ENCODE data around the gene PHF2.

The PHF2 gene

DNA sequence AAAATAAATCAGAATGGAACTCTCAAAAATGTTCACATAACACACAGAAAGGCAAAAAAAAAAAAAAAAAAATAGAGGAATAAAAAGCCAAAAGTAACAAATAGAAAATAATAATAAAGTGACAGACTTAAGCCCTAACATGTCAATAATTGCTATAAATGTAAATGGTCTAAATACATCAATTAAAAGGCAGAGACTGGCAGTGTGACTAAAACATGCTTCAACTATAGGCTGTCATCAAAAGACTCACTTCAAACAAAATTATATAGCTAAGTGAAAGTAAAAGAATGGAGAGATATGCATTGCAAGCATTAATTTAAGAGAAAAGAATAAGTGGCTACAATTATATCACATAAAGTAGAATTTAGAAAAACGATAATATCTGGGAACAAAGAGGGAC is 114.2 kb downstream of the PHF2 start:
- no peak overlapping the region for H3K27ac ChIP-seq (ENCODE audit: low read length)
- no peak overlapping the region for H3K4me2 ChIP-seq (ENCODE audit: low read length)
- no peaks in the 10 kb centered on the region for H3K79me2 ChIP-seq (ENCODE audit: low read length)
- TF ChIP-seq, protein P1, sequence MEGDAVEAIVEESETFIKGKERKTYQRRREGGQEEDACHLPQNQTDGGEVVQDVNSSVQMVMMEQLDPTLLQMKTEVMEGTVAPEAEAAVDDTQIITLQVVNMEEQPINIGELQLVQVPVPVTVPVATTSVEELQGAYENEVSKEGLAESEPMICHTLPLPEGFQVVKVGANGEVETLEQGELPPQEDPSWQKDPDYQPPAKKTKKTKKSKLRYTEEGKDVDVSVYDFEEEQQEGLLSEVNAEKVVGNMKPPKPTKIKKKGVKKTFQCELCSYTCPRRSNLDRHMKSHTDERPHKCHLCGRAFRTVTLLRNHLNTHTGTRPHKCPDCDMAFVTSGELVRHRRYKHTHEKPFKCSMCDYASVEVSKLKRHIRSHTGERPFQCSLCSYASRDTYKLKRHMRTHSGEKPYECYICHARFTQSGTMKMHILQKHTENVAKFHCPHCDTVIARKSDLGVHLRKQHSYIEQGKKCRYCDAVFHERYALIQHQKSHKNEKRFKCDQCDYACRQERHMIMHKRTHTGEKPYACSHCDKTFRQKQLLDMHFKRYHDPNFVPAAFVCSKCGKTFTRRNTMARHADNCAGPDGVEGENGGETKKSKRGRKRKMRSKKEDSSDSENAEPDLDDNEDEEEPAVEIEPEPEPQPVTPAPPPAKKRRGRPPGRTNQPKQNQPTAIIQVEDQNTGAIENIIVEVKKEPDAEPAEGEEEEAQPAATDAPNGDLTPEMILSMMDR (IDR thresholded peaks at IDR 0.05; ENCODE audit: low read depth, low read length): no peak
- no peak for TF ChIP-seq EZH2phosphoT487 (IDR thresholded peaks at IDR 0.05; ENCODE audit: low read depth)
- H3K9ac ChIP-seq (ENCODE audit: low read length): no peak overlapping the region
- H3K4me1 ChIP-seq (ENCODE audit: low read length): peaks cover 21% of the 10 kb centered on the region
- H3K27me3 ChIP-seq (ENCODE audit: low read depth, low read length): no peaks in the 10 kb centered on the region
- H3K36me3 ChIP-seq (replicated peaks; ENCODE audit: low read depth, low read length): peaks cover 9% of the 10 kb centered on the region
- H3K4me3 ChIP-seq (ENCODE audit: low read length): no peak overlapping the region
- no peak overlapping the region for H2AFZ ChIP-seq (ENCODE audit: low read depth, low read length)
- H3K9me3 ChIP-seq (ENCODE audit: insufficient read depth, low read length): peaks cover 21% of the 10 kb centered on the region
- H4K20me1 ChIP-seq (ENCODE audit: insufficient read depth, low read length): no peaks in the 10 kb centered on the region

DNA sequence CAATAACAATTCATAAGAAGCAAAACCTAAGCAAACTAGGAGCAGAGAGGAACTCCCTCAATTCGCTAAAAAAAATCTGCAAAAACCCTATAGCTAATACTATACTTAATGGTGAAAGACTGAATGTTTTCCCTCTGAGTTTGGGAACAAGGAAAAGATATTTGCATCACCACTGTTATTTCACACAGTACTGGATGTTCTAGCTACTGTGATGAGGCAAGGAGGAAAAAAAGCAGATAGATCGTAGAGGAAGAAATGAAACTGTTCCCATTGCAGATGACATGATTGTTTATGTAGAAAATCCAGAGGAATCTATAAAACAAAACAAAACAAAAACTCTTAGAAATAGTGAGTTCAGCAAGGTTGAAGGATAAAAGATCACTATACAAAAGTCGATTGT is 116.7 kb downstream of the PHF2 start:
- Histone ChIP-seq H3K9me3 (ENCODE audit: insufficient read depth, low read length) (peaks cover 28% of the 10 kb centered on the region), H4K20me1 (ENCODE audit: insufficient read depth, low read length) (no peaks in the 10 kb centered on the region), H3K4me3 (ENCODE audit: low read length) (no peak overlapping the region), H3K9ac (ENCODE audit: low read length) (no peak overlapping the region), H3K27me3 (ENCODE audit: low read depth, low read length) (no peaks in the 10 kb centered on the region), H3K79me2 (ENCODE audit: low read length) (no peaks in the 10 kb centered on the region), H3K4me1 (ENCODE audit: low read length) (peaks cover 21% of the 10 kb centered on the region), H3K4me2 (ENCODE audit: low read length) (peak overlapping the region; percentile 1; the same call in 1 of the 2 replicates), H3K36me3 (replicated peaks; ENCODE audit: low read depth, low read length) (peaks cover 9% of the 10 kb centered on the region), H2AFZ (ENCODE audit: low read depth, low read length) (no peak overlapping the region), H3K27ac (ENCODE audit: low read length) (peak overlapping the region; percentile 4; the same call in 1 of the 2 replicates)
- TF ChIP-seq EZH2phosphoT487 (IDR thresholded peaks at IDR 0.05; ENCODE audit: low read depth): no peak
- TF ChIP-seq, protein P1 (IDR thresholded peaks at IDR 0.05; ENCODE audit: low read depth, low read length): no peak

DNA sequence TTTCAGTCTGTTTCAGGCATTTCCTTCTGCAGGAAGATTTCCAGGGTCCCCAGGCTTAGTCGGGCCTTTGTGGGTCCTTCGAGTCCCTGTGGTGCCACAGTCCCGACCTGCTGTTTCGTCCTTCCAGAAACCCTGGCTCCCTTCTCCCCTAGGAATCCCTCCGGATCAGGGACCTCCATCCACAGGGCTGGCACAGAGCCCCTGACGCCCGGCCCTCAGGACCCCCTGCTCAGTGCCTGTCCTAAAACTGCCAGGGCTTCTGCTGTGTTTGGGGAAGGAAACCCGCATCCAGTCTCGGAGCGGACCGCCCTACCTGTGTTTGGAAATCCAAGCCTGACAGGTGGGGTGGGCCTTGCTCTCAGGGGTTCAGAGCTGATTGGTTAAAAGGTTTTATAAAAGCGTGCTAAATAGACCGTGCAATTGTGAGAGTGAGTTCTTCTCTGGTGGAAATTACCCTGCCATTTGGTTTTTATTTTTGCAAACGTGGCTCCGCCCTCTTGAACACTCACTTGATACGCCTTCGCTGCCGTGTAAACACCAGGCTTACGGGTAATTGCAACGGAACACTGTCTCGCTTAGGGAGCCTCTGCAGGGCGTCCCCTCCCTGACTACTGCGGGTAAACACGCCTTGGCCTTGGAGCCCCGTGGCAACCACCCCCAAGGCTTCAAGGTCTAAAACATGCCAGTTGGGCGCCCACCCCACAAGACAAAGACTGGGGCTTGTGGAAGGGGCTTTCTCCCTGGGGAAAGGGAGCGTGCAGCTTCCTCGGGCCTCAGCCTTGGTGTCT is 121.2 kb downstream of the PHF2 start:
- H3K4me3 ChIP-seq (ENCODE audit: low read length): no peak overlapping the region
- no peak overlapping the region for H3K9ac ChIP-seq (ENCODE audit: low read length)
- H3K27me3 ChIP-seq (ENCODE audit: low read depth, low read length): no peaks in the 10 kb centered on the region
- H2AFZ ChIP-seq (ENCODE audit: low read depth, low read length): no peak overlapping the region
- peaks cover 7% of the 10 kb centered on the region; the same call in 1 of the 2 replicates for H3K9me3 ChIP-seq (ENCODE audit: insufficient read depth, low read length)
- H4K20me1 ChIP-seq (ENCODE audit: insufficient read depth, low read length): no peaks in the 10 kb centered on the region
- H3K4me1 ChIP-seq (ENCODE audit: low read length): peaks cover 25% of the 10 kb centered on the region
- no peak overlapping the region for H3K27ac ChIP-seq (ENCODE audit: low read length)
- TF ChIP-seq EZH2phosphoT487 (IDR thresholded peaks at IDR 0.05; ENCODE audit: low read depth): no peak
- TF ChIP-seq, protein P1 (IDR thresholded peaks at IDR 0.05; ENCODE audit: low read depth, low read length): no peak
- H3K4me2 ChIP-seq (ENCODE audit: low read length): no peak overlapping the region
- no peaks in the 10 kb centered on the region for H3K36me3 ChIP-seq (replicated peaks; ENCODE audit: low read depth, low read length)
- H3K79me2 ChIP-seq (ENCODE audit: low read length): no peaks in the 10 kb centered on the region

DNA sequence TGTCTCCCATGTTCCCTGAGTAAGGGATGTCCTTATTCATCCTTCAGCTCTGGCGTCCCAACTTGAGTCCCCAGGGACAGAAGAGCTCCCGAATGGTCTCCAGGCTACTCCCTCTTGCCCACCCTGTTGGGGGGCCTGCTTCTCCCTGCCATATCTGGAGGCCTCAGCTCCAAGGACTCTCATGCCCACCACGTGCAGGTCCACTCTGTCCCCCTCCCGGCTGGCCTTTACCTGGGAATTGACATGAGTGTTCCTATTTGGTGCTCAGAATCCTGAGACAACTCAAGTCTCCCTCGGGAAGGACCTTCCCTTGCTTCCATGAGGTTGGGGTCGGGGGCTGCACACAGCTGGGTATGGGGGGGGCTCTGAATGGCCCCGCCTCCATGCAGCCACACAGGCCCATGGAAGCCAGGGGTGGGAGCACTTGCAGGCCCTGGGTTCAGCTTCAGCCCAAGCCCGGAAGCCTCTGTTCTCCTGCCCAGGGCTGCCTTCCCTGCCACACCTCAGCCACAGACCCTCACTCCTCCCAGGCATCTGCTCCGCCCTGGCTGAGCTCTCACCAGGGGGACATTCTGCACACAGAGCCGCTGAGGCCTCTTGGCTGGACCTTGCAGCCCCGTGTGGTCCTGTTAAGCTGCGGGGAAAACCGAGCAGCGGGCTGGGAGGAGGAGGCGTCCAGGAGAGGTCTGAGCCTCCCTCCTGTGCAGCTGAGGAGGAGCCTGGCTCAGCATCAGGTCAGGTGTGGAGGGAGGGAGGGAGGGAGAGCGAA is 121.9 kb downstream of the PHF2 start:
- Histone ChIP-seq H2AFZ (ENCODE audit: low read depth, low read length) (no peak overlapping the region), H4K20me1 (ENCODE audit: insufficient read depth, low read length) (no peaks in the 10 kb centered on the region), H3K27ac (ENCODE audit: low read length) (no peak overlapping the region), H3K4me2 (ENCODE audit: low read length) (no peak overlapping the region), H3K9ac (ENCODE audit: low read length) (no peak overlapping the region), H3K36me3 (replicated peaks; ENCODE audit: low read depth, low read length) (no peaks in the 10 kb centered on the region), H3K79me2 (ENCODE audit: low read length) (no peaks in the 10 kb centered on the region), H3K9me3 (ENCODE audit: insufficient read depth, low read length) (peaks cover 7% of the 10 kb centered on the region; the same call in 1 of the 2 replicates), H3K4me1 (ENCODE audit: low read length) (peaks cover 17% of the 10 kb centered on the region), H3K4me3 (ENCODE audit: low read length) (no peak overlapping the region), H3K27me3 (ENCODE audit: low read depth, low read length) (no peaks in the 10 kb centered on the region)
- TF ChIP-seq, protein P1 (IDR thresholded peaks at IDR 0.05; ENCODE audit: low read depth, low read length): no peak
- no peak for TF ChIP-seq EZH2phosphoT487 (IDR thresholded peaks at IDR 0.05; ENCODE audit: low read depth)

Measured in OCI-LY3 (cell line).